WTC11 (cell line): ENCODE data around the gene ERBB2.

Experiments used
- ATF3 ChIP-seq: sonication (generic); formaldehyde crosslinking; conservative IDR thresholded peaks from 2 replicates; pipeline ENCODE4 v1.8.1; 2022; ENCODE audit warnings: mild to moderate bottlenecking, missing genetic modification reagents
- CDX4 ChIP-seq: fragments of 250-450 bp; sonication (Bioruptor Pico); IDR thresholded peaks from 2 replicates; pipeline ENCODE4 v1.9.0; 2021; ENCODE audit warnings: moderate library complexity, mild to moderate bottlenecking, inconsistent platforms, borderline replicate concordance
- CREB1 ChIP-seq: sonication (generic); formaldehyde crosslinking; IDR thresholded peaks from 2 replicates; pipeline ENCODE4 v1.8.0; 2023; ENCODE audit warnings: mild to moderate bottlenecking, missing genetic modification reagents
- CTCF ChIP-seq: fragments of 200-600 bp; IDR thresholded peaks from 2 replicates; pipeline ENCODE4 v1.8.0; 2022; ENCODE audit warnings: antibody characterized with exemption
- MXD4 ChIP-seq: fragments of 250-450 bp; sonication (Bioruptor Pico); IDR thresholded peaks from 2 replicates; pipeline ENCODE4 v1.8.0; 2021; ENCODE audit warnings: mild to moderate bottlenecking, moderate library complexity, borderline replicate concordance
- NFYB ChIP-seq: sonication (generic); formaldehyde crosslinking; conservative IDR thresholded peaks from 2 replicates; pipeline ENCODE4 v1.8.0; 2022; ENCODE audit warnings: low read depth, missing genetic modification reagents
- SMAD4 ChIP-seq: sonication (generic); formaldehyde crosslinking; IDR thresholded peaks from 2 replicates; pipeline ENCODE4 v1.8.0; 2022; ENCODE audit warnings: mild to moderate bottlenecking, missing genetic modification reagents
- TEAD1 ChIP-seq: sonication (generic); formaldehyde crosslinking; IDR thresholded peaks from 2 replicates; pipeline ENCODE4 v1.8.0; 2022; ENCODE audit warnings: mild to moderate bottlenecking, missing genetic modification reagents
- USF1 ChIP-seq: sonication (generic); formaldehyde crosslinking; IDR thresholded peaks from 2 replicates; pipeline ENCODE4 v1.8.0; 2022; ENCODE audit warnings: mild to moderate bottlenecking, missing genetic modification reagents
- USF2 ChIP-seq: sonication (generic); formaldehyde crosslinking; IDR thresholded peaks from 2 replicates; pipeline ENCODE4 v1.8.1; 2023; ENCODE audit warnings: mild to moderate bottlenecking, missing genetic modification reagents, moderate library complexity
- ZNF138 ChIP-seq: sonication (generic); formaldehyde crosslinking; conservative IDR thresholded peaks from 2 replicates; pipeline ENCODE4 v1.8.1; 2022; ENCODE audit warnings: mild to moderate bottlenecking, moderate library complexity, missing genetic modification reagents
- ZNF281 ChIP-seq: sonication (generic); formaldehyde crosslinking; IDR thresholded peaks from 2 replicates; pipeline ENCODE4 v1.8.0; 2023; ENCODE audit warnings: mild to moderate bottlenecking, missing genetic modification reagents
- ZNF512 ChIP-seq: sonication (generic); formaldehyde crosslinking; IDR thresholded peaks from 2 replicates; pipeline ENCODE4 v1.8.1; 2022; ENCODE audit warnings: missing genetic modification reagents, borderline replicate concordance

GRCh38 chr17:39751637-39752036 lies 51.8 kb downstream of the ERBB2 start:
- TF ChIP-seq ATF3 (no peak), ZNF138 (CRISPR knock-in tag) (no peak), MXD4 (CRISPR knock-in tag) (no peak), NFYB (CRISPR knock-in tag) (no peak), SMAD4 (no peak), ZNF512 (no peak), TEAD1 (CRISPR knock-in tag) (no peak), USF2 (no peak), ZNF281 (CRISPR knock-in tag) (no peak), USF1 (no peak), CDX4 (CRISPR knock-in tag) (no peak), CTCF (no peak), CREB1 (CRISPR knock-in tag) (no peak)
